Measurements from ENCODE around the gene COL17A1.

Gene COL17A1

DNA sequence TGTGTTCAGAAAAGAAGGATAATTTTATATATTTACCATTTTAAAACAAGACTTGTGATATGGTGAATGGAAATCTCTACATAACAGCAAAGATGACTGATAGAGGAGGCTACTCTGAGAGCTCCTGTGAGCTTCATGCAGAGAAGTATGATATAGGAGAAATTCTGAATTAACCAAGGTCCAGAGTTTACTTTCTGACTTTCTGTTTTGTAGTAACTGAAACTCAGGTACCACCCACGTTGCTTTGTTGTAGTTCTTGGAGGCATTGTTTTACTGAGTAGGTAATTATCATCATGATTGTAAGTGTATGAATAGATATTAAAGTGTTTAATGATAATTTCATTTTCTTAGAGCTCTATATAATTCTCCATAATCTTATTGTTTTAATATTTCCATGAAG lies 18.3 kb upstream of the COL17A1 start:
- Histone ChIP-seq H3K79me1 (ENCODE audit: low read depth, low read length) (no peaks in the 10 kb centered on the region), H4K8ac (ENCODE audit: low read depth, low read length) (no peak overlapping the region), H3K27ac (replicated peaks; ENCODE audit: low read length) (no peak overlapping the region), H3K27me3 (ENCODE audit: control insufficient read depth in 3 of 3, insufficient read depth in 3 of 3, low read depth in 1 of 3, low read length in 3 of 3) (peaks cover 0 to 22% (median 0%) of the 10 kb centered on the region in 3 experiments), H2AK5ac (ENCODE audit: low read depth, low read length) (no peak overlapping the region), H3K23ac (ENCODE audit: low read depth, low read length, poor library complexity) (no peak overlapping the region), H3K18ac (ENCODE audit: low read length) (no peak overlapping the region), H3K14ac (ENCODE audit: low read length) (no peak overlapping the region), H4K91ac (ENCODE audit: low read depth, low read length, poor library complexity) (no peak overlapping the region), H3K9me3 (replicated peaks in 1 of 2; ENCODE audit: control insufficient read depth in 2 of 2, insufficient read depth in 1 of 2, low read depth in 1 of 2, low read length in 2 of 2) (no peaks in the 10 kb centered on the region), H3K4ac (ENCODE audit: low read length) (no peak overlapping the region), H2BK120ac (ENCODE audit: low read depth, low read length) (no peak overlapping the region), H3K4me2 (ENCODE audit: insufficient read depth, low read length, poor library complexity, severe bottlenecking) (no peak overlapping the region), H2BK5ac (ENCODE audit: low read length) (no peak overlapping the region), H3K4me1 (ENCODE audit: control insufficient read depth in 2 of 2, insufficient read depth in 1 of 2, low read depth in 1 of 2, low read length in 2 of 2) (no peaks in the 10 kb centered on the region), H2BK12ac (ENCODE audit: low read length) (no peak overlapping the region), H2AFZ (ENCODE audit: low read length) (no peak overlapping the region), H3K36me3 (replicated peaks in 1 of 2; ENCODE audit: control insufficient read depth in 2 of 2, insufficient read depth in 2 of 2, low read length in 2 of 2) (no peaks in the 10 kb centered on the region), H3K9ac (ENCODE audit: low read depth, low read length, poor library complexity) (no peak overlapping the region), H3K4me3 (ENCODE audit: low read length in 2 of 2) (no peak overlapping the region), H2BK15ac (ENCODE audit: low read length) (no peak overlapping the region)
- DNase-seq (ENCODE audit: low spot score), result no peak
- WGBS, 2 donors (ENCODE audit: extremely low coverage in 2 of 2, insufficient read length in 2 of 2, insufficient replicate concordance in 1 of 2), result no CpG with 5 or more reads among the region's 1 CpG

DNA sequence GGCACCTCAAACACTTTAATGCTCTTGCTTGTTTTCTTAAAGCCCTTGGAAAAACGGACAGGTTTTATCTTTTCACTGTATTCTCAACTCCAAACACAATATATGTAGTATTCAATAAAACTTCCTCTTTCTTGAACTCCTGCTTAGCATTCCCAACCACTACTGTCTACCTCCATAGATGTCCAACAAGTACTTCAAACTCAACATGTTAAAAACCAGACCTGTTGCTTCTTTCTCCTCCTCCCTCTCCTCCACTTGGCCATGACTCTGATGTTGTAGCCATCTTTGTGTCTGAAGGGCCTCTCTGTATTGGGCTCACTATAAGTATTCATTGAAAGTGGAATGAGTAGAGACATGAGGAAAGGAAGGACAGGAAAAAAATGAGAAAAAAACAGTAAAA lies 16.2 kb upstream of the COL17A1 start:
- Histone ChIP-seq H3K27me3 (ENCODE audit: control insufficient read depth in 3 of 3, insufficient read depth in 3 of 3, low read depth in 1 of 3, low read length in 3 of 3) (peaks cover 0 to 22% (median 0%) of the 10 kb centered on the region in 3 experiments), H2BK5ac (ENCODE audit: low read length) (no peak overlapping the region), H3K14ac (ENCODE audit: low read length) (no peak overlapping the region), H3K4me1 (ENCODE audit: control insufficient read depth in 2 of 2, insufficient read depth in 1 of 2, low read depth in 1 of 2, low read length in 2 of 2) (no peaks in the 10 kb centered on the region), H3K4me2 (ENCODE audit: insufficient read depth, low read length, poor library complexity, severe bottlenecking) (no peak overlapping the region), H4K91ac (ENCODE audit: low read depth, low read length, poor library complexity) (no peak overlapping the region), H3K9me3 (replicated peaks in 1 of 2; ENCODE audit: control insufficient read depth in 2 of 2, insufficient read depth in 1 of 2, low read depth in 1 of 2, low read length in 2 of 2) (peaks cover under 1 to 4% of the 10 kb centered on the region in 2 donors), H3K4ac (ENCODE audit: low read length) (no peak overlapping the region), H3K27ac (replicated peaks; ENCODE audit: low read length) (no peak overlapping the region), H3K9ac (ENCODE audit: low read depth, low read length, poor library complexity) (no peak overlapping the region), H2BK12ac (ENCODE audit: low read length) (no peak overlapping the region), H3K23ac (ENCODE audit: low read depth, low read length, poor library complexity) (no peak overlapping the region), H2AFZ (ENCODE audit: low read length) (no peak overlapping the region), H3K18ac (ENCODE audit: low read length) (no peak overlapping the region), H3K36me3 (replicated peaks in 1 of 2; ENCODE audit: control insufficient read depth in 2 of 2, insufficient read depth in 2 of 2, low read length in 2 of 2) (no peaks in the 10 kb centered on the region), H3K4me3 (ENCODE audit: low read length in 2 of 2) (no peak overlapping the region), H2BK120ac (ENCODE audit: low read depth, low read length) (no peak overlapping the region), H4K8ac (ENCODE audit: low read depth, low read length) (no peak overlapping the region), H2BK15ac (ENCODE audit: low read length) (no peak overlapping the region), H2AK5ac (ENCODE audit: low read depth, low read length) (no peak overlapping the region), H3K79me1 (ENCODE audit: low read depth, low read length) (no peaks in the 10 kb centered on the region)
- no peak for DNase-seq (ENCODE audit: low spot score)
- WGBS, 2 donors (ENCODE audit: extremely low coverage in 2 of 2, insufficient read length in 2 of 2, insufficient replicate concordance in 1 of 2), result no CpG with 5 or more reads among the region's 1 CpG

DNA sequence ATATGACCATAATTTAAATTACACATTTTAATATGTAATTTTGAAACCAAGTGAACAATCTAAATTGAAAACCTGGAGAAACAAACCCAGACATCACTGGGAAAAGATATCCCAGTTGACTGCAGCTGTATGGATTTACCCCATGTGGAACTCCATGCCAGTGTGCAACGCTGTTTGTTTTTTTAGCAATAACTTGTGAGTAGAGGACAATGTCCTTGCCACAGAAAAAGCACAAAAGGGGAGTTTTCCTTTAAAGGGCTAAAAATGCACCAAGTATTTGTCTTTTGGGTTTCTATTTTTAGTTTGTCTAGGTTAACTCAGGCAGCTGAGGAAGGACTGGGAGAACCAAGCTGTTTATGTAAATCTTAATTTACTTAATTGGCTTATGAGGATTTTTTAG lies 15.1 kb upstream of the COL17A1 start:
- peaks cover 3 to 7% of the 10 kb centered on the region in 2 donors for H3K9me3 ChIP-seq (replicated peaks in 1 of 2; ENCODE audit: control insufficient read depth in 2 of 2, insufficient read depth in 1 of 2, low read depth in 1 of 2, low read length in 2 of 2)
- no peak overlapping the region for H2BK12ac ChIP-seq (ENCODE audit: low read length)
- no peak overlapping the region for H3K4me2 ChIP-seq (ENCODE audit: insufficient read depth, low read length, poor library complexity, severe bottlenecking)
- no peak overlapping the region for H2AK5ac ChIP-seq (ENCODE audit: low read depth, low read length)
- no peaks in the 10 kb centered on the region for H3K36me3 ChIP-seq (replicated peaks in 1 of 2; ENCODE audit: control insufficient read depth in 2 of 2, insufficient read depth in 2 of 2, low read length in 2 of 2)
- H2AFZ ChIP-seq (ENCODE audit: low read length), result no peak overlapping the region
- no peak overlapping the region for H3K14ac ChIP-seq (ENCODE audit: low read length)
- H3K9ac ChIP-seq (ENCODE audit: low read depth, low read length, poor library complexity), result no peak overlapping the region
- no peak overlapping the region for H2BK5ac ChIP-seq (ENCODE audit: low read length)
- no peak overlapping the region for H3K23ac ChIP-seq (ENCODE audit: low read depth, low read length, poor library complexity)
- H4K91ac ChIP-seq (ENCODE audit: low read depth, low read length, poor library complexity), result no peak overlapping the region
- no peak for DNase-seq (ENCODE audit: low spot score)
- no peak overlapping the region for H4K8ac ChIP-seq (ENCODE audit: low read depth, low read length)
- no peak overlapping the region for H2BK15ac ChIP-seq (ENCODE audit: low read length)
- no peaks in the 10 kb centered on the region for H3K4me1 ChIP-seq (ENCODE audit: control insufficient read depth in 2 of 2, insufficient read depth in 1 of 2, low read depth in 1 of 2, low read length in 2 of 2)
- no peak overlapping the region for H2BK120ac ChIP-seq (ENCODE audit: low read depth, low read length)
- peaks cover 0 to 22% (median 0%) of the 10 kb centered on the region in 3 experiments for H3K27me3 ChIP-seq (ENCODE audit: control insufficient read depth in 3 of 3, insufficient read depth in 3 of 3, low read depth in 1 of 3, low read length in 3 of 3)
- no CpG with 5 or more reads among the region's 1 CpG for WGBS, 2 donors (ENCODE audit: extremely low coverage in 2 of 2, insufficient read length in 2 of 2, insufficient replicate concordance in 1 of 2)
- H3K18ac ChIP-seq (ENCODE audit: low read length), result no peak overlapping the region
- H3K27ac ChIP-seq (replicated peaks; ENCODE audit: low read length), result no peak overlapping the region
- H3K79me1 ChIP-seq (ENCODE audit: low read depth, low read length), result no peaks in the 10 kb centered on the region
- H3K4ac ChIP-seq (ENCODE audit: low read length), result no peak overlapping the region
- H3K4me3 ChIP-seq (ENCODE audit: low read length in 2 of 2), result no peak overlapping the region

DNA sequence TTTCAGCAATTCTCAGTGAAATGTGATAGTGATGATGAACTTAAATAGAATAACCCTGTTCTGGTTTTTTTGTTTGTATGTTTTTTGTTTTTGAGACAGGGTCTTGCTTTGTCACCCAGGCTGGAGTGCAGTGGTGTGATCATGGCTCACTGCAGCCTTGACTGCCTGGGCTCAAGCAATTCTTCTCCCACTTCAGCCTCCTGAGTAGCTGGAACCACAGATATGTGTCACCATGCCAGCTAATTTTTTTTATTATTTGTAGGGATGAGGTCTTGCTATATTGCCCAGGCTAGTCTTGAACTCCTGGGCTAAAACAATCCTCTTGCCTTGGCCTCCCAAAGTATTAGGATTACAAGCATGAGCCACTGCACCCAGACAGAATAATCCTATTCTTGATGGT lies 14.3 kb upstream of the COL17A1 start:
- Histone ChIP-seq H3K27me3 (ENCODE audit: control insufficient read depth in 3 of 3, insufficient read depth in 3 of 3, low read depth in 1 of 3, low read length in 3 of 3) (peaks cover 0 to 21% (median 0%) of the 10 kb centered on the region in 3 experiments), H2AFZ (ENCODE audit: low read length) (no peak overlapping the region), H3K4ac (ENCODE audit: low read length) (no peak overlapping the region), H2BK12ac (ENCODE audit: low read length) (no peak overlapping the region), H4K8ac (ENCODE audit: low read depth, low read length) (no peak overlapping the region), H3K9me3 (replicated peaks in 1 of 2; ENCODE audit: control insufficient read depth in 2 of 2, insufficient read depth in 1 of 2, low read depth in 1 of 2, low read length in 2 of 2) (peaks cover 3 to 7% of the 10 kb centered on the region in 2 donors), H3K36me3 (replicated peaks in 1 of 2; ENCODE audit: control insufficient read depth in 2 of 2, insufficient read depth in 2 of 2, low read length in 2 of 2) (no peaks in the 10 kb centered on the region), H3K18ac (ENCODE audit: low read length) (no peak overlapping the region), H2BK120ac (ENCODE audit: low read depth, low read length) (no peak overlapping the region), H4K91ac (ENCODE audit: low read depth, low read length, poor library complexity) (no peak overlapping the region), H3K14ac (ENCODE audit: low read length) (no peak overlapping the region), H3K9ac (ENCODE audit: low read depth, low read length, poor library complexity) (no peak overlapping the region), H2BK5ac (ENCODE audit: low read length) (no peak overlapping the region), H3K4me1 (ENCODE audit: control insufficient read depth in 2 of 2, insufficient read depth in 1 of 2, low read depth in 1 of 2, low read length in 2 of 2) (no peaks in the 10 kb centered on the region), H3K23ac (ENCODE audit: low read depth, low read length, poor library complexity) (no peak overlapping the region), H2AK5ac (ENCODE audit: low read depth, low read length) (no peak overlapping the region), H3K4me3 (ENCODE audit: low read length in 2 of 2) (no peak overlapping the region), H3K4me2 (ENCODE audit: insufficient read depth, low read length, poor library complexity, severe bottlenecking) (no peak overlapping the region), H3K27ac (replicated peaks; ENCODE audit: low read length) (no peak overlapping the region), H3K79me1 (ENCODE audit: low read depth, low read length) (no peaks in the 10 kb centered on the region), H2BK15ac (ENCODE audit: low read length) (no peak overlapping the region)
- DNase-seq (ENCODE audit: low spot score), result no peak

Data from neuronal stem cell (in vitro differentiated cells).